HEK293T (cell line): Measurements from ENCODE around the gene WRAP53.

Experiments used
- FOXA1 ChIP-seq: fragments of 450-650 bp; IDR thresholded peaks from 2 replicates; pipeline ENCODE4 v1.6.1; 2016; ENCODE audit warnings: mild to moderate bottlenecking
- HDGF ChIP-seq: fragments of 450-650 bp; IDR thresholded peaks from 2 replicates; pipeline ENCODE4 v1.6.1; 2017; ENCODE audit warnings: antibody characterized with exemption, borderline replicate concordance

DNA sequence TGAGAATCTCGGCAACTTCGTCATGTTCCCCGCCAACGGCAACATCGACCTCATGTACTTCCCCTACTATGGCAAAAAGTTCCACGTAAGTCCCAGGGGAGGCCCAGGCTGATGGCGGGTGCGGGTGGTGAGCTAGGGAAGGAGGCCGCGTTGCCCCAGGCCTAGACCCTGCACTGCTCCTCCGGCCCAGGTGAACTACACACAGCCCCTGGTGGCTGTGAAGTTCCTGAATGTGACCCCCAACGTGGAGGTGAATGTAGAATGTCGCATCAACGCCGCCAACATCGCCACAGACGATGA lies 32.8 kb upstream of the WRAP53 start:
- TF ChIP-seq HDGF: no peak
- TF ChIP-seq FOXA1: no peak
